ENCODE results near the gene KLF14. TPM values are rescaled to one million over a fixed set of nuclear protein-coding genes. Genes with fewer than 3 reads are reported as not detected.
"Not testable (repeated sequence)": the region's sequence is repeated elsewhere in the genome, so short reads cannot be mapped to it uniquely, and the experiment has no call there.

The KLF14 gene
- polyA plus RNA-seq, 2 of the 4 experiments (the other 2 are of a cell fraction) = 0.03 TPM; not detected in 1

GRCh38 chr7:130777426-130777825 lies 43.4 kb upstream of the KLF14 start:
- WGBS (ENCODE audit: missing lambda C conversion rate) = 46% methylated on average over 2 of the region's 2 CpGs
- no peak for DNase-seq (ENCODE audit: low read depth in 1 of 2, low spot score in 1 of 2)
- Histone ChIP-seq H3K27ac (no peak overlapping the region), H3K4me3 (no peak overlapping the region), H3K9me3 (peaks cover 7% of the 10 kb centered on the region; the same call in 1 of the 3 replicates), H3K4me2 (no peak overlapping the region), H3K4me1 (no peaks in the 10 kb centered on the region)
- ATAC-seq = no peak
- FAIRE-seq = peak; percentile 51
- CTCF ChIA-PET = no interaction called here
- POLR2A ChIA-PET = interaction anchor here (0.6 kb wide), 1 partner anchor 10 kb away, joined by 6 read pairs; no protein-coding TSS in a partner anchor
- TF ChIP-seq HOXB5 (CRISPR knock-in tag; IDR thresholded peaks at IDR 0.05) = no peak
- 0 out of 2 replicates have a peak, but pooled peaks have one; percentile 7 for TF ChIP-seq CBX8 (IDR thresholded peaks at IDR 0.05)

- DNase-seq (ENCODE audit: low read depth in 1 of 2, low spot score in 1 of 2); POLR2A ChIA-PET; CTCF ChIA-PET; H3K4me1 ChIP-seq; H3K4me3 ChIP-seq; ATAC-seq; H3K4me2 ChIP-seq; H3K27ac ChIP-seq; FAIRE-seq: not testable (repeated sequence)
- 16% methylated on average over 5 of the region's 5 CpGs for whole genome bisulfite sequencing (ENCODE audit: missing lambda C conversion rate)
- peaks cover 29% of the 10 kb centered on the region for H3K9me3 ChIP-seq
Measured at GRCh38 chr7:130772456-130772855, 38.4 kb upstream of the KLF14 start.

GRCh38 chr7:130768854-130769253 lies 34.8 kb upstream of the KLF14 start:
- ChIA-PET POLR2A (no interaction called here), CTCF (interaction anchor here (1.2 kb wide), 1 partner anchor 9 kb away, joined by 3 read pairs; no protein-coding TSS in a partner anchor)
- DNase-seq (ENCODE audit: low read depth in 1 of 2, low spot score in 1 of 2) = no peak
- no peaks in the 10 kb centered on the region for H3K4me1 ChIP-seq
- H3K9me3 ChIP-seq = peaks cover 31% of the 10 kb centered on the region
- FAIRE-seq = no peak
- TF ChIP-seq MAFK (IDR thresholded peaks at IDR 0.05; ENCODE audit: partially characterized antibody) = no peak
- no peak for TF ChIP-seq HDAC2 (IDR thresholded peaks at IDR 0.05)
- TF ChIP-seq SMC3 (IDR thresholded peaks at IDR 0.05) = no peak
- TF ChIP-seq ZC3H11A (IDR thresholded peaks at IDR 0.05) = no peak
- TF ChIP-seq EP300 (IDR thresholded peaks at IDR 0.05) = no peak
- no peak for TF ChIP-seq HOXA7 (CRISPR knock-in tag; IDR thresholded peaks at IDR 0.05)
- no peak for TF ChIP-seq RNF2 (IDR thresholded peaks at IDR 0.05; ENCODE audit: borderline replicate concordance, low read depth)
- TF ChIP-seq CBX2 (IDR thresholded peaks at IDR 0.05; ENCODE audit: borderline replicate concordance, low read depth) = no peak
- TF ChIP-seq NR3C1 (IDR thresholded peaks at IDR 0.05) = no peak
- TF ChIP-seq JUN (IDR thresholded peaks at IDR 0.05) = no peak
- TF ChIP-seq EHMT2 (IDR thresholded peaks at IDR 0.05; ENCODE audit: low read depth) = no peak
- no peak for TF ChIP-seq HEYL (CRISPR knock-in tag; IDR thresholded peaks at IDR 0.05)
- no peak overlapping the region for H3K27ac ChIP-seq
- H3K4me3 ChIP-seq = no peak overlapping the region
- no peak overlapping the region for H3K4me2 ChIP-seq
- no peak for ATAC-seq
- 50% methylated on average over 1 of the region's 1 CpG for WGBS (ENCODE audit: missing lambda C conversion rate)

- H3K4me3 ChIP-seq; CTCF ChIA-PET; H3K4me1 ChIP-seq; DNase-seq (ENCODE audit: low read depth in 1 of 2, low spot score in 1 of 2); ATAC-seq; H3K27ac ChIP-seq; FAIRE-seq; POLR2A ChIA-PET; H3K4me2 ChIP-seq: not testable (repeated sequence)
- peaks cover 18% of the 10 kb centered on the region; the same call in 1 of the 3 replicates for H3K9me3 ChIP-seq
- 63% methylated on average over 4 of the region's 4 CpGs for WGBS (ENCODE audit: missing lambda C conversion rate)
Measured at GRCh38 chr7:130764569-130764968, 30.6 kb upstream of the KLF14 start.

- no peaks in the 10 kb centered on the region for H3K9me3 ChIP-seq
- H3K27ac ChIP-seq = no peak overlapping the region
- POLR2A ChIA-PET = interaction anchor here (1.5 kb wide), 1 partner anchor 689 kb away, joined by 5 read pairs; the partner anchor contains the start of gene KLHDC10
- peak; percentile 83 for FAIRE-seq
- H3K4me1 ChIP-seq = no peaks in the 10 kb centered on the region
- CTCF ChIA-PET = interaction anchor here (0.6 to 4.3 kb wide), 24 partner anchors 9 to 687 kb away, joined by 3 to 38 read pairs (median 4); partner anchors contain the start of genes CPA2 and KLHDC10
- DNase-seq (ENCODE audit: low read depth in 1 of 2, low spot score in 1 of 2) = peak; percentile 41 to 64
- no peak overlapping the region for H3K4me3 ChIP-seq
- WGBS (ENCODE audit: missing lambda C conversion rate) = 0% methylated on average over 2 of the region's 2 CpGs
- ATAC-seq = peak; percentile 16 to 68; a peak in 4 of 6 replicates
- TF ChIP-seq SREBF2 (IDR thresholded peaks at IDR 0.05) (no peak), E2F6 (IDR thresholded peaks at IDR 0.05; ENCODE audit: borderline replicate concordance, low read depth) (no peak), CTCF (IDR thresholded peaks at IDR 0.05) (peak; percentile 89), RAD21 (conservative IDR thresholded peaks at IDR 0.05 in 1 of 2, IDR thresholded peaks at IDR 0.05 in 1 of 2) (peak; percentile 76 to 82), SMC3 (IDR thresholded peaks at IDR 0.05) (peak; percentile 69), ATOH8 (CRISPR knock-in tag; IDR thresholded peaks at IDR 0.05; ENCODE audit: low read depth) (no peak)
- no peak overlapping the region for H3K4me2 ChIP-seq
Measured at GRCh38 chr7:130758429-130759056, 24.5 kb upstream of the KLF14 start.

Data from A549 (cell line).